ENCODE results near the gene FBN3.
"Not testable (repeated sequence)": the region's sequence is repeated elsewhere in the genome, so short reads cannot be mapped to it uniquely, and the experiment has no call there.

Gene FBN3

GRCh38 chr19:8056533-8056932 is 92.9 kb downstream of the FBN3 start:
- DNase-seq (ENCODE audit: low read depth) = no peak

GRCh38 chr19:8054169-8054568 is 95.2 kb downstream of the FBN3 start:
- DNase-seq (ENCODE audit: low read depth) = no peak

- no peak for DNase-seq (ENCODE audit: low read depth)
Measured at GRCh38 chr19:8052464-8052859, 96.9 kb downstream of the FBN3 start, which contains the start of gene CCL25. CCL25 (plus strand) TSS chr19:8052760; CDS start chr19:8053050, 290 bp downstream.

GRCh38 chr19:8050274-8051096 is 98.9 kb downstream of the FBN3 start:
- DNase-seq (ENCODE audit: low read depth) = no peak

- DNase-seq (ENCODE audit: low read depth) = no peak
Measured at GRCh38 chr19:8046569-8047165, 102.7 kb downstream of the FBN3 start.

GRCh38 chr19:8045872-8046568 is 103.4 kb downstream of the FBN3 start:
- no peak for DNase-seq (ENCODE audit: low read depth)

- DNase-seq (ENCODE audit: low read depth) = no peak
Measured at GRCh38 chr19:8044018-8044417, 105.4 kb downstream of the FBN3 start.

- DNase-seq (ENCODE audit: low read depth) = no peak
Measured at GRCh38 chr19:8042900-8043299, 106.5 kb downstream of the FBN3 start.

GRCh38 chr19:8041531-8041931 is 107.9 kb downstream of the FBN3 start:
- no peak for DNase-seq (ENCODE audit: low read depth)

GRCh38 chr19:8039231-8039630 is 110.2 kb downstream of the FBN3 start:
- DNase-seq (ENCODE audit: low read depth) = no peak

- DNase-seq (ENCODE audit: low read depth) = no peak
Measured at GRCh38 chr19:8038815-8039214, 110.6 kb downstream of the FBN3 start.

- no peak for DNase-seq (ENCODE audit: low read depth)
Measured at GRCh38 chr19:8036434-8037099, 112.8 kb downstream of the FBN3 start.

- DNase-seq (ENCODE audit: low read depth) = no peak
Measured at GRCh38 chr19:8034178-8034525, 115.2 kb downstream of the FBN3 start.

- DNase-seq (ENCODE audit: low read depth) = not testable (repeated sequence)
Measured at GRCh38 chr19:8033287-8034177, 115.9 kb downstream of the FBN3 start.

GRCh38 chr19:8030960-8031359 is 118.4 kb downstream of the FBN3 start:
- no peak for DNase-seq (ENCODE audit: low read depth)

- no peak for DNase-seq (ENCODE audit: low read depth)
Measured at GRCh38 chr19:8028951-8029491, 120.4 kb downstream of the FBN3 start.

GRCh38 chr19:8025316-8025715 is 124.1 kb downstream of the FBN3 start:
- no peak for DNase-seq (ENCODE audit: low read depth)

GRCh38 chr19:8024256-8024655 is 125.1 kb downstream of the FBN3 start:
- DNase-seq (ENCODE audit: low read depth) = not testable (repeated sequence)

GRCh38 chr19:8023371-8023770 is 126.0 kb downstream of the FBN3 start:
- no peak for DNase-seq (ENCODE audit: low read depth)

- DNase-seq (ENCODE audit: low read depth) = no peak
Measured at GRCh38 chr19:8022275-8022674, 127.1 kb downstream of the FBN3 start.

- DNase-seq (ENCODE audit: low read depth) = no peak
Measured at GRCh38 chr19:8021374-8021773, 128.0 kb downstream of the FBN3 start.

Measured in GM04503 (cell line).